GM21447 (cell line): ENCODE data around the gene ABHD17C.
"Not testable (repeated sequence)": the region's sequence is repeated elsewhere in the genome, so short reads cannot be mapped to it uniquely, and the experiment has no call there.

Source experiments
- ATAC-seq: cut with Tn5 transposase; IDR thresholded peaks from one replicate; pipeline ENCODE4 v1.9.1; 2021; ENCODE audit not compliant: unreplicated experiment

The ABHD17C gene

DNA sequence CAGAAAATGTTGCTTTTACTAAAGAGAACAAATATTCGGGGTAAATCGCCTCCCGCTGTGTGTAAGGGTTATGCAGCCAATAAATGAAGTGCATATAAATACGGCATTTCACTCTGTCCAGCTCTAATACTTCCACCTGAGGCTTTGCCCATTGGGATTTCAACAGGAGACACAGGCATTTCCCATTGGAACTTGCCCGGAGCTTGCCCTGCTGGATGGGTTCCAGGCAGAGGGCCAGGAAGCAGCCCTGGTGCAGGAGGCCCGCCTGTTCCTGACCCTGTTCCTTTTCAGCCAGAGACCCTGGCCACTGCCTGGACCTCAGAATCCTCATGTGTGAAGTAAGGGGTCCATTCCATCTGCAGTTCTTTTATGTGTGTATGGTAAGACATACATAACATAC is 66.6 kb downstream of the ABHD17C start:
- ATAC-seq = no peak

DNA sequence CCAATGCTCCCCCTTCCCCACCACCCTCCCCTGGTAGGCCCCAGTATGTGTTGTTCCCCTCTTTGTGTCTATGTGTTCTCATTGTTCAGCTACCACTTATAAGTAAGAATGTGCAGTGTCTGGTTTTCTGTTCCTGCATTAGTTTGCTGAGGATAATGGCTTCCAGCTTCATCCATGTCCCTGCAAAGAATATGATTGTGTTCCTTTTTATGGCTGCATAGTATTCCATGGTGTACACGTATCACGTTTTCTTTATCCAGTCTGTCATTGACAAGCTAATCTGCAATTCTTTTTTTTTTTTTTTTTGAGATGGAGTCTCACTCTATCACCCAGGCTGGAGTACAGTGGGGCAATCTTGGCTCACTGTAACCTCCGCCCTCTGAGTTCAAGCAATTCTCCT is 68.1 kb downstream of the ABHD17C start:
- not testable (repeated sequence) for ATAC-seq

DNA sequence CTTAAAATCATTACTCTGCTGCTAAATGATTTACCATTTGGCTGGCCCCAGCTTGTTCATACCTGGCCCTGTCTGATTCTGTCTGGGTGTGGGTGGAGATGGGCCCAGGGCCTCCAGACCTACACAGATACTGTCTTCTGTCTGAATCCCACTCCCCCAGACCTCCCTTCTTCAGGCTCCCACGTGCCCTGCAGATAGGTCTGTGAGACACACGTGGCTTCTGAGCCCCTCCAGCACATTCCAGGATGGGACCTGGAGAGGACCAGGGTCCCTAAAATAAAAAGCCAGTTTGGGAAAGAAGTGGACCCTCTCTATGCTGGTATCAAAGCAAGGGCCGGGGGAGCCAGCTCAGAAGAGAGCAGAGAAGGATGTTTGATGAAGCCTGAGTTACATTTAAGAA is 69.4 kb downstream of the ABHD17C start:
- no peak for ATAC-seq

DNA sequence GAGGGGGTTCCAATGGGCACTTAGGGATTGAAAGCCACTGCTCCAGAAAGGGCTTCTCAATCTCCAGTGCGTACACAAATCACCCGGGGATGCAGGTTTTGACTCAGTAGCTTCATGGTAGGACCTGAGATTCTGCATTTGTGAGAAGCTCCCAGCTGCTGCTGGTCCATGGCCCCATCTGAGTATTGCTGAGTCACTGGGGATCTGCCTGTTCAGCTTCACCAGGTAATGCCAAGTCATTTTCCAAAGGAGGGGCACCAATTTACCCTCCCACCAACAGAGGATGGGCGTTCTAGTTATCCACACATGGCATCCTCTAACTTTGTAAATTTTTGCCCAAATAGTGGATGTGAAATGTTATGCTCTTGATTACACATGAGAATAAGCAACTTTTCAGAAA is 71.2 kb downstream of the ABHD17C start:
- no peak for ATAC-seq

GRCh38 chr15:80768158-80768557 is 73.0 kb downstream of the ABHD17C start:
- ATAC-seq = no peak

GRCh38 chr15:80769153-80769828 is 74.2 kb downstream of the ABHD17C start:
- no peak for ATAC-seq

GRCh38 chr15:80769829-80770705 is 75.0 kb downstream of the ABHD17C start:
- ATAC-seq = no peak

DNA sequence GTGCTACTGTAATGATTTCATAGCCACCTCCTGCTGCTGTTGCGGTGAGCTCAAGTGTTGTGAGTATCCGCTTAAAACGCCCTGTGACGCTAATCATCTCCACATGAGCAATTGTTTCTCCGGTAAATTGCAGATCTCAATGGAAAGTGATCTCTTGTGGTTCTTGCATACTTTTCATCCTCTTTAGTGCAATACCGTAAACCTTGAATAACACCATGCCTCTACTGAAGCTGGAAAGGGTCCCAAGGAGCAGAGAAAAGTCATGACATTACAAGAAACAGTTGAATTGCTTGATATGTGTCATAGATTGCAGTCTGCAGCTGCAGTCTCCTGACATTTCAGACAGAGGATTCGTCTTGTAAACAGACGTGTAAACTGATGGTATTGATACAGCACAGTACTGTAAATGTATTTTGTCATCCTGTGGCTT is 78.0 kb downstream of the ABHD17C start:
- no peak for ATAC-seq

GRCh38 chr15:80773792-80774352 is 78.8 kb downstream of the ABHD17C start:
- no peak for ATAC-seq

GRCh38 chr15:80774486-80774885 is 79.4 kb downstream of the ABHD17C start:
- ATAC-seq = no peak

GRCh38 chr15:80775338-80775737 is 80.2 kb downstream of the ABHD17C start:
- no peak for ATAC-seq

GRCh38 chr15:80776420-80777045 is 81.4 kb downstream of the ABHD17C start:
- ATAC-seq = no peak

DNA sequence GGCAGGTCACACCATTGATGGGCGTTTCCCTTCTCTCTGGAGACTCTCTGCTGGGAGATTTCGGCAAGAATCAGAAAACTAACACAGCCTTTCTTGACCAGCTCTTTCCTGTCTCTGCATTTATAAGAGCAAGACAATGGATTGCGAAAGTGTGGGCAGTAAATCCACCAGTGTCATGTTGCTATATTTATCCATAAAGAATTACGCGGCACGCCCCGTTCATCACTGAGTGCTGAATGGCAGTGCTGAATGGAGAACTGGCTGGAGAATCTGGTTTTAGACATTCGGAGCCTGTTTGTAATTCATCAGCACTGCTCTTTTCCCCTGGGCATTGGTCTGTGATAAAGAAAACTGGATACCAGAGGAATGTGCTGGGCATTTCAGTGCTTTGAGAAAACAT is 82.0 kb downstream of the ABHD17C start:
- no peak for ATAC-seq

GRCh38 chr15:80777826-80778620 is 82.9 kb downstream of the ABHD17C start:
- ATAC-seq = no peak

DNA sequence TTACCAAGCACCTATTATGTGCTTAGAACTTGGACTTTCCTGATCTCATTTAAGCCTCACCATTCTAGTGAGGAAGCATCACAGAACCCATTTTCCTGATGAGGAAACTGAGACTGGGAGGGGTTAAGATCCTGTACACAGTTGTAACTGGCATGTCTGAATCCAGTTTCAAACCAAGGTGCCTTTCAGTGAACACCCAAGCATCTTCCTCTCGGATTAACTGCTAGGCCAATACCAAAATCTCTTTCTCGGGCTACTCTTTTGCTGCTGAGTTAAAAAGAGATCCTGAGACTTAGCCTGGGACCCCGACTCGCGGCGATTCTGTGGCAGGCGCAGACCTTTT is 83.5 kb downstream of the ABHD17C start:
- ATAC-seq = no peak

DNA sequence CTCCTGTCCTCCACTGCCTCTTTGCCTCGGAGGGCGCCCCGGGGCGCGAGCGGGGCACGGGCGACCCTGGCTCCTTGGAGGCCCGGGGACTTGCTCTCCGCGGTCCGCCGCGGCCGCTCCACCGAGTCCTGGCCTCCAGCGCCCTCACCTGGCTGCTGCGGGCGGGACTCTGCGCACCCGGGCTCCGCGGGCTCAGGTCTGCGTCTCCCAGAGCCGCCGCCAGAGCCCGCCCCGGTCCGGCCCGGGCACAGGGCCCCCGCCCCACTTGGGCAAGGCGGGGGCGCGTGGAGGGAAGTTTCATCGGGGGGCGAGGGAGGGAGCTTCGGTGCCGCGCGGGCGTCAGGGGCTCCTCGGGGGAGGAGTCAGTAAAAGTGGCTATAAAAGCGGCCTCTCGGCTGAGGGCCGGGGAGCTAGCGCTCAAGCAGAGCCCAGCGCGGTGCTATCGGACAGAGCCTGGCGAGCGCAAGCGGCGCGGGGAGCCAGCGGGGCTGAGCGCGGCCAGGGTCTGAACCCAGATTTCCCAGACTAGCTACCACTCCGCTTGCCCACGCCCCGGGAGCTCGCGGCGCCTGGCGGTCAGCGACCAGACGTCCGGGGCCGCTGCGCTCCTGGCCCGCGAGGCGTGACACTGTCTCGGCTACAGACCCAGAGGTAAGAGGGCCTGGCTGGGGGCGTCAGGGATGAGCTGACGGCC is 84.0 kb downstream of the ABHD17C start, which contains the start of gene CEMIP:
TSS of gene CEMIP (plus strand) at position 407 of the 694 bp plus-strand sequence. CDS start 94,510 bp downstream, outside the sequence.
- ATAC-seq = no peak

GRCh38 chr15:80779658-80780415 is 84.7 kb downstream of the ABHD17C start:
- ATAC-seq = no peak

- ATAC-seq = no peak
These were observed 85.5 kb downstream of the ABHD17C start for GRCh38 chr15:80780416-80781221.

GRCh38 chr15:80783260-80783659 is 88.2 kb downstream of the ABHD17C start:
- no peak for ATAC-seq
